ENCODE results near the gene STT3B. TPM values are rescaled to one million over a fixed set of nuclear protein-coding genes. Genes with fewer than 3 reads are reported as not detected.

The STT3B gene
- total RNA-seq, 1 experiment from 2014 or later = 105 TPM

DNA sequence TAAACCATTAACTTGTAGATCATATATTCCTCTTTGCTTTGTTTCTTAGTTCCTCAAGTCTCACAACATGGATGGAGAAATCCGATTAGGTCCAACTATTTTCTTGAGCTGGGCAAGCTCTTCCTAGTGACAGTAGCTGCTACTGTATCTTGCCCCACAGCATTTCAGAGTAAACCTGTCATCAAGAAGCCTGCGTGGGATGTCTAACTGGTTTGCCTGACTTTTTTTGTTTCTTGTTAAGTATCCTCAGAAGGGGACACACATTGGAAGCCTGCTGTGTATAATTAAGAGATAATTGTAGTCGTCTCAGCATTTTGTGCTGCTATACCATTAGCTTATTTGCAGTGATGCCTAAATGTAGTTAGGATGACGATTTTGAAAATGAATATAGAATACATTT, 29.3 kb upstream of the STT3B start:
- ChIA-PET CTCF (no interaction called here), POLR2A (no interaction called here)
- intact Hi-C loops (cut with micrococcal nuclease; ENCODE audit: unreplicated experiment) (no loop called here), in situ Hi-C loops (cut with HindIII; ENCODE audit: low pct_unique_long_range_greater_than_20kb, low sequenced_read_pairs) (no loop called here)
- no peak for DNase-seq (ENCODE audit: low read depth, low spot score)
- Histone ChIP-seq H3K4me3 (ENCODE audit: low read depth in 2 of 2, low read length in 2 of 2) (no peak overlapping the region), H3K36me3 (ENCODE audit: control insufficient read depth, insufficient read depth, low read length) (no peaks in the 10 kb centered on the region), H3K9me3 (ENCODE audit: control insufficient read depth, insufficient read depth, low read depth, low read length) (no peaks in the 10 kb centered on the region), H3K27ac (ENCODE audit: low read length) (no peak overlapping the region), H3K4me1 (ENCODE audit: control insufficient read depth, insufficient read depth, low read length) (no peaks in the 10 kb centered on the region), H3K27me3 (ENCODE audit: control insufficient read depth, insufficient read depth, low read length) (peaks cover 5% of the 10 kb centered on the region)
- no peak for ATAC-seq
- TF ChIP-seq SIN3A (IDR thresholded peaks at IDR 0.05; ENCODE audit: borderline replicate concordance, insufficient read depth, low read depth, low read length) = no peak
- TF ChIP-seq, protein P1, sequence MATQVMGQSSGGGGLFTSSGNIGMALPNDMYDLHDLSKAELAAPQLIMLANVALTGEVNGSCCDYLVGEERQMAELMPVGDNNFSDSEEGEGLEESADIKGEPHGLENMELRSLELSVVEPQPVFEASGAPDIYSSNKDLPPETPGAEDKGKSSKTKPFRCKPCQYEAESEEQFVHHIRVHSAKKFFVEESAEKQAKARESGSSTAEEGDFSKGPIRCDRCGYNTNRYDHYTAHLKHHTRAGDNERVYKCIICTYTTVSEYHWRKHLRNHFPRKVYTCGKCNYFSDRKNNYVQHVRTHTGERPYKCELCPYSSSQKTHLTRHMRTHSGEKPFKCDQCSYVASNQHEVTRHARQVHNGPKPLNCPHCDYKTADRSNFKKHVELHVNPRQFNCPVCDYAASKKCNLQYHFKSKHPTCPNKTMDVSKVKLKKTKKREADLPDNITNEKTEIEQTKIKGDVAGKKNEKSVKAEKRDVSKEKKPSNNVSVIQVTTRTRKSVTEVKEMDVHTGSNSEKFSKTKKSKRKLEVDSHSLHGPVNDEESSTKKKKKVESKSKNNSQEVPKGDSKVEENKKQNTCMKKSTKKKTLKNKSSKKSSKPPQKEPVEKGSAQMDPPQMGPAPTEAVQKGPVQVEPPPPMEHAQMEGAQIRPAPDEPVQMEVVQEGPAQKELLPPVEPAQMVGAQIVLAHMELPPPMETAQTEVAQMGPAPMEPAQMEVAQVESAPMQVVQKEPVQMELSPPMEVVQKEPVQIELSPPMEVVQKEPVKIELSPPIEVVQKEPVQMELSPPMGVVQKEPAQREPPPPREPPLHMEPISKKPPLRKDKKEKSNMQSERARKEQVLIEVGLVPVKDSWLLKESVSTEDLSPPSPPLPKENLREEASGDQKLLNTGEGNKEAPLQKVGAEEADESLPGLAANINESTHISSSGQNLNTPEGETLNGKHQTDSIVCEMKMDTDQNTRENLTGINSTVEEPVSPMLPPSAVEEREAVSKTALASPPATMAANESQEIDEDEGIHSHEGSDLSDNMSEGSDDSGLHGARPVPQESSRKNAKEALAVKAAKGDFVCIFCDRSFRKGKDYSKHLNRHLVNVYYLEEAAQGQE (IDR thresholded peaks at IDR 0.05; ENCODE audit: insufficient read depth in 1 of 2, low read depth in 2 of 2, low read length in 1 of 2) = no peak
- BruUV-seq (replicated peaks) = no TSS peak

DNA sequence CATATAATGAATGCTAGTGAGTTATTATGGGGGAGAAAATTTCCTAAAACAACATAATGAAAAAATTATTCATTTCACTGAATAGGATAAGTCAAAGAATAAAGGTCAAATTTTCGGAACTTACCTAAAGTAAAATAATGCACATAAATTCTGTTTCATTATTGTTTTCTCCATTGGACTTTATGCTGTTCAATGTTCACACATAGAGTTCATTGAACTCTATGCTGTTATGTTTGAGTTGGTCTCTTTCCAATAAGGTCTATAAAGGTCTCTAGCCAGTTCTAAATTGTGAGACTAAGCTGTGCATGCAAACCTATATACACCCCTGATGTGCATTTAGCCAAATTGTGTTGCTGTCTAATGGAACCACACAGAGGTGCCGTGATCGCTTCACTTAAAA, 28.5 kb upstream of the STT3B start:
- ChIA-PET POLR2A (no interaction called here), CTCF (no interaction called here)
- intact Hi-C loops (cut with micrococcal nuclease; ENCODE audit: unreplicated experiment) (no loop called here), in situ Hi-C loops (cut with HindIII; ENCODE audit: low pct_unique_long_range_greater_than_20kb, low sequenced_read_pairs) (no loop called here)
- Histone ChIP-seq H3K36me3 (ENCODE audit: control insufficient read depth, insufficient read depth, low read length) (no peaks in the 10 kb centered on the region), H3K27me3 (ENCODE audit: control insufficient read depth, insufficient read depth, low read length) (peaks cover 5% of the 10 kb centered on the region), H3K9me3 (ENCODE audit: control insufficient read depth, insufficient read depth, low read depth, low read length) (no peaks in the 10 kb centered on the region), H3K27ac (ENCODE audit: low read length) (no peak overlapping the region), H3K4me3 (ENCODE audit: low read depth in 2 of 2, low read length in 2 of 2) (no peak overlapping the region), H3K4me1 (ENCODE audit: control insufficient read depth, insufficient read depth, low read length) (no peaks in the 10 kb centered on the region)
- no peak for DNase-seq (ENCODE audit: low read depth, low spot score)
- TF ChIP-seq POLR2AphosphoS5 (IDR thresholded peaks at IDR 0.05; ENCODE audit: low read depth, low read length) (no peak), SIN3A (IDR thresholded peaks at IDR 0.05; ENCODE audit: borderline replicate concordance, insufficient read depth, low read depth, low read length) (no peak), TCF7L2 (IDR thresholded peaks at IDR 0.05; ENCODE audit: low read depth, low read length) (no peak), CTCF (IDR thresholded peaks at IDR 0.05) (no peak)
- TF ChIP-seq, protein P1 (IDR thresholded peaks at IDR 0.05; ENCODE audit: insufficient read depth in 1 of 2, low read depth in 2 of 2, low read length in 1 of 2) = no peak
- ATAC-seq = no peak
- no TSS peak for BruUV-seq (replicated peaks)

All from Panc1 (cell line).